ENCODE measurements around the gene CIT.

DNA sequence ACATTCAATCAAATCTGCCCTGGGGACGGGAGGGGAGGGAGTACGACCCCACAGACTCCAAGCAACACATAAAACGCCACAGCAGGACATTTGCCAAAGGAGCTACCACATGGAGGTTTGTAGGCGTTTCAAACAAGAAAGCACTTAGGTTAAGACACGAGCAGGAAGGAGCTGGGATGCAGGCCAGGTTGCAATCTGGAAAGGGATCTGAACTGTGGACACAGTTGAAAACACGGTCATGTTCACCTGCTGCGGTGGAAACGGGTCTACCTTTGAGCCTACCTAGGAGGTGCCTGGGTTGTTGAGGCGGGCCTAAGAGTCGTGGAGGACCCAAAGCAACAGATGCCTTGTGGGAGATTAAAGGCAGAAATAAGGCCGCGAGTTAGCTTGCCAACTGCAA lies 190.8 kb downstream of the CIT start:
- TF ChIP-seq CTCF (IDR thresholded peaks at IDR 0.05) = no peak
- no peak for TF ChIP-seq POLR2A (IDR thresholded peaks at IDR 0.05)

All from lower leg skin (tissue), 3 donors.